CD14-positive monocyte (primary cell): ENCODE measurements around the gene TTLL8. TPM values are rescaled to one million over a fixed set of nuclear protein-coding genes. Genes with fewer than 3 reads are reported as not detected.
A peak's percentile ranks its signal among the peaks of the same experiment; 100 is the strongest.

Experiments
- DNase-seq, 3 donors: peaks; one replicate each; pipeline ENCODE4 v3.0.0-alpha.2; 2011 to 2022
- H2AFZ ChIP-seq: 2 replicates; pipeline ENCODE4 v1.6.0; 2012; ENCODE audit warnings: mild to moderate bottlenecking, low read depth, low read length, inconsistent platforms; ENCODE audit not compliant: insufficient read depth, poor library complexity, severe bottlenecking
- H3K27ac ChIP-seq, 2 donors: 1 replicate in 1 of 2; 2 replicates in 1 of 2; pipeline ENCODE4 v1.5.1; 2012 to 2013; ENCODE audit warnings: low read length in 2 of 2, control low read depth in 1 of 2, inconsistent platforms in 1 of 2, low read depth in 1 of 2, mild to moderate bottlenecking in 1 of 2
- H3K27me3 ChIP-seq, 2 donors: one replicate each; pipeline versions ENCODE4 v1.6.0 to v1.6.1; 2011 to 2013; ENCODE audit warnings: low read length in 2 of 2; ENCODE audit not compliant: control insufficient read depth in 2 of 2, insufficient read depth in 2 of 2
- H3K36me3 ChIP-seq, 2 donors: replicated peaks in 1 of 2; 1 replicate in 1 of 2; 2 replicates in 1 of 2; pipeline versions ENCODE4 v1.5.1 to v1.6.1; 2012 to 2013; ENCODE audit warnings: low read length in 2 of 2, control low read depth in 1 of 2, inconsistent platforms in 1 of 2, mild to moderate bottlenecking in 1 of 2; ENCODE audit not compliant: insufficient read depth in 2 of 2, control insufficient read depth in 1 of 2
- H3K4me1 ChIP-seq, 2 donors: 1 replicate in 1 of 2; 2 replicates in 1 of 2; pipeline versions ENCODE4 v1.5.1 to v1.6.1; 2012 to 2013; ENCODE audit warnings: low read length in 2 of 2, control low read depth in 1 of 2, inconsistent platforms in 1 of 2, mild to moderate bottlenecking in 1 of 2, moderate library complexity in 1 of 2; ENCODE audit not compliant: insufficient read depth in 2 of 2, control insufficient read depth in 1 of 2
- H3K4me2 ChIP-seq: replicated peaks from 2 replicates; pipeline ENCODE3; 2012; ENCODE audit warnings: low read length, moderate library complexity, mild to moderate bottlenecking; ENCODE audit not compliant: poor library complexity, severe bottlenecking; ENCODE audit errors: extremely low read depth
- H3K4me3 ChIP-seq, 3 experiments: fragments of 200-600 bp in 1 of 3; sonication (generic) in 1 of 3; replicated peaks in 1 of 3; 1 replicate in 2 of 3; 2 replicates in 1 of 3; pipeline ENCODE4 v1.5.1; 2011 to 2013; ENCODE audit warnings: low read length in 3 of 3, mild to moderate bottlenecking in 3 of 3, control low read depth in 2 of 3, low read depth in 2 of 3, inconsistent platforms in 1 of 3, moderate library complexity in 1 of 3
- H3K79me2 ChIP-seq: 2 replicates; pipeline ENCODE4 v1.6.0; 2012; ENCODE audit warnings: mild to moderate bottlenecking, control low read depth, inconsistent platforms, low read length, moderate library complexity; ENCODE audit not compliant: insufficient read depth
- H3K9ac ChIP-seq: 2 replicates; pipeline ENCODE4 v1.6.0; 2017; ENCODE audit warnings: low read length, mild to moderate bottlenecking; ENCODE audit not compliant: insufficient read depth, poor library complexity, severe bottlenecking
- H3K9me3 ChIP-seq, 2 donors: replicated peaks in 1 of 2; 1 replicate in 1 of 2; 2 replicates in 1 of 2; pipeline versions ENCODE4 v1.5.1 to v1.6.1; 2012 to 2013; ENCODE audit warnings: low read length in 2 of 2, control low read depth in 1 of 2; ENCODE audit not compliant: control insufficient read depth in 1 of 2, insufficient read depth in 1 of 2
- H4K20me1 ChIP-seq: 2 replicates; pipeline ENCODE4 v1.6.0; 2012; ENCODE audit warnings: mild to moderate bottlenecking, low read length, control low read depth, moderate library complexity; ENCODE audit not compliant: insufficient read depth
- H3K27ac Mint-ChIP-seq, 7 donors: one replicate each; pipeline ENCODE4 v1.8.0; 2020; ENCODE audit warnings: mild to moderate bottlenecking in 7 of 7, mixed read lengths in 7 of 7, moderate library complexity in 6 of 7, inconsistent platforms in 2 of 7
- H3K27me3 Mint-ChIP-seq, 3 donors: one replicate each; pipeline ENCODE4 v1.8.0; 2021 to 2022; ENCODE audit warnings: low read depth in 3 of 3, mild to moderate bottlenecking in 3 of 3, mixed read lengths in 3 of 3, moderate library complexity in 3 of 3, inconsistent platforms in 1 of 3
- H3K36me3 Mint-ChIP-seq, 2 donors: one replicate each; pipeline ENCODE4 v1.8.0; 2020; ENCODE audit warnings: mixed read lengths in 2 of 2, inconsistent platforms in 1 of 2, mild to moderate bottlenecking in 1 of 2
- H3K4me1 Mint-ChIP-seq: one replicate; pipeline ENCODE4 v1.8.0; 2020; ENCODE audit warnings: mild to moderate bottlenecking, mixed read lengths
- H3K4me3 Mint-ChIP-seq, 2 donors: one replicate each; pipeline ENCODE4 v1.8.0; 2020; ENCODE audit warnings: mild to moderate bottlenecking in 2 of 2, mixed read lengths in 2 of 2, moderate library complexity in 1 of 2
- H3K9me3 Mint-ChIP-seq, 7 donors: one replicate each; pipeline ENCODE4 v1.8.0; 2020 to 2022; ENCODE audit warnings: mixed read lengths in 7 of 7, mild to moderate bottlenecking in 6 of 7, moderate library complexity in 6 of 7, inconsistent platforms in 2 of 7
- WGBS: methylation state at CpG from one replicate; pipeline ENCODE4 v1.1.5; 2013; ENCODE audit warnings: missing lambda C conversion rate; ENCODE audit not compliant: insufficient coverage; 5-methylcytosine and 5-hydroxymethylcytosine counted together
- intact Hi-C, 2 donors: fragments of 100-400 bp; cut with micrococcal nuclease; formaldehyde crosslinking; loops; one replicate each; pipeline versions ENCODE4 v1.15.0 to v1.15.1; 2023
- polyA plus RNA-seq, 3 donors: library from polyadenylated mRNA; depleted of rRNA in 1 of 3; unstranded in 2 of 3; stranded (reverse) in 1 of 3; fragments of 300-500 nt in 2 of 3; fragments of >200 nt in 1 of 3; fragmentation: Illumina TruSeq in 2 of 3; gene quantifications; 1 replicate in 2 of 3; 2 replicates in 1 of 3; pipeline ENCODE4 v1.2.3, GENCODE V29; 2012 to 2021
- TF ChIP-seq, protein P1 (sequence below): fragments of 200-600 bp; IDR thresholded peaks from one replicate; pipeline ENCODE4 v1.8.0; 2022; ENCODE audit warnings: antibody characterized with exemption, mild to moderate bottlenecking

The TTLL8 gene
- polyA plus RNA-seq, 3 donors, result not detected

DNA sequence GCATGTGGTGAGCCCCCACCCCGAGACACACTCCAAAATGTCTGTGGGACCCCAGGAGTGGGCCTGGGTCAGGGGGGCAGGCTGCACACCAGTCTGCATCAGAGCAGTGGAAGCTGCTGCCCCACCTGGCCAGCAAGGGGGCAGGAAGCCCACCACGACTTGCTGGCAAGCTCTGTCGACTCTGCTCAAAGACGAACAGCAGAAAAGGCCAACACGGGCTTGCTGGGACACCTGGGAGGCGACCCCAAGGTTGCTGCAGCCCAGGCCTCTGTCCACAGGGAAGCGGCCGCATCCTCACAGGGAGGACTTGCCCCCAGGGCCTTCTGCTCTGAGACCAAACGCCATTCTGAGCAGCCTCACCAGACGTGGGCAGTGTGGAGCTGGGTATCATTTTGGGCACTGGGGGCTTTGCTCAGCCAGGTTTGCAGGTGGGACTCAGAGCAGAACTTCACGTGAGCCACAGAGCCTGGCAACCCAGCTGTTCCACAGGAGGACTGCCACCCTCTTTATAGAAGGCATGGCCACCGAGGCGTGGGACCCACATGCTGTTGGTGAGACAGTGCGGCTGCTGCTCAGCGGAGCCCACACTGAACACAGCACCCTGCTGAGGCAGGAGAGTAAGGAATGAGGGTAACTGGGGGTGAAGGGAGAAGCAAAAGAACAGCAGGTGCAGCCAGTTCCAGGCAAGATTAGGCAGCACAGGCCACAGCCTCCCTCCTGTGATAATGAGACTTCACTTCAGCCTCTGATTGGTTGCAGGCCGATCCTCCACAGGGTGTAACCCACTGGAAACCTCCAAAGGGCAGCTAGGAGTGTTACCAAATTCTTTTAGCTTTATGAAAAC is 56.5 kb downstream of the TTLL8 start:
- H3K4me1 Mint-ChIP-seq, result peaks cover 15% of the 10 kb centered on the region
- Histone ChIP-seq H3K36me3 (no peaks in the 10 kb centered on the region), H3K4me3 (no peak overlapping the region), H4K20me1 (no peaks in the 10 kb centered on the region), H3K79me2 (no peaks in the 10 kb centered on the region), H3K27ac (no peak overlapping the region), H3K4me2 (no peak overlapping the region), H3K4me1 (peaks cover 15 to 20% of the 10 kb centered on the region in 2 donors), H2AFZ (no peak overlapping the region), H3K9me3 (no peaks in the 10 kb centered on the region), H3K9ac (no peak overlapping the region), H3K27me3 (peaks cover 0 to 16% of the 10 kb centered on the region in 2 donors)
- peaks cover 0 to 2% (median 0%) of the 10 kb centered on the region in 7 donors for H3K9me3 Mint-ChIP-seq
- peak overlapping the region in 1 of 2 donors; percentile 52 for H3K4me3 Mint-ChIP-seq
- no peaks in the 10 kb centered on the region for H3K36me3 Mint-ChIP-seq
- H3K27me3 Mint-ChIP-seq, result peaks cover 4 to 15% (median 5%) of the 10 kb centered on the region in 3 donors
- no peak for DNase-seq
- 92% methylated on average over 15 of the region's 16 CpGs for WGBS
- H3K27ac Mint-ChIP-seq, result no peak overlapping the region
- intact Hi-C loops, result no loop called here
- TF ChIP-seq, protein P1, sequence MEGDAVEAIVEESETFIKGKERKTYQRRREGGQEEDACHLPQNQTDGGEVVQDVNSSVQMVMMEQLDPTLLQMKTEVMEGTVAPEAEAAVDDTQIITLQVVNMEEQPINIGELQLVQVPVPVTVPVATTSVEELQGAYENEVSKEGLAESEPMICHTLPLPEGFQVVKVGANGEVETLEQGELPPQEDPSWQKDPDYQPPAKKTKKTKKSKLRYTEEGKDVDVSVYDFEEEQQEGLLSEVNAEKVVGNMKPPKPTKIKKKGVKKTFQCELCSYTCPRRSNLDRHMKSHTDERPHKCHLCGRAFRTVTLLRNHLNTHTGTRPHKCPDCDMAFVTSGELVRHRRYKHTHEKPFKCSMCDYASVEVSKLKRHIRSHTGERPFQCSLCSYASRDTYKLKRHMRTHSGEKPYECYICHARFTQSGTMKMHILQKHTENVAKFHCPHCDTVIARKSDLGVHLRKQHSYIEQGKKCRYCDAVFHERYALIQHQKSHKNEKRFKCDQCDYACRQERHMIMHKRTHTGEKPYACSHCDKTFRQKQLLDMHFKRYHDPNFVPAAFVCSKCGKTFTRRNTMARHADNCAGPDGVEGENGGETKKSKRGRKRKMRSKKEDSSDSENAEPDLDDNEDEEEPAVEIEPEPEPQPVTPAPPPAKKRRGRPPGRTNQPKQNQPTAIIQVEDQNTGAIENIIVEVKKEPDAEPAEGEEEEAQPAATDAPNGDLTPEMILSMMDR, result no peak

DNA sequence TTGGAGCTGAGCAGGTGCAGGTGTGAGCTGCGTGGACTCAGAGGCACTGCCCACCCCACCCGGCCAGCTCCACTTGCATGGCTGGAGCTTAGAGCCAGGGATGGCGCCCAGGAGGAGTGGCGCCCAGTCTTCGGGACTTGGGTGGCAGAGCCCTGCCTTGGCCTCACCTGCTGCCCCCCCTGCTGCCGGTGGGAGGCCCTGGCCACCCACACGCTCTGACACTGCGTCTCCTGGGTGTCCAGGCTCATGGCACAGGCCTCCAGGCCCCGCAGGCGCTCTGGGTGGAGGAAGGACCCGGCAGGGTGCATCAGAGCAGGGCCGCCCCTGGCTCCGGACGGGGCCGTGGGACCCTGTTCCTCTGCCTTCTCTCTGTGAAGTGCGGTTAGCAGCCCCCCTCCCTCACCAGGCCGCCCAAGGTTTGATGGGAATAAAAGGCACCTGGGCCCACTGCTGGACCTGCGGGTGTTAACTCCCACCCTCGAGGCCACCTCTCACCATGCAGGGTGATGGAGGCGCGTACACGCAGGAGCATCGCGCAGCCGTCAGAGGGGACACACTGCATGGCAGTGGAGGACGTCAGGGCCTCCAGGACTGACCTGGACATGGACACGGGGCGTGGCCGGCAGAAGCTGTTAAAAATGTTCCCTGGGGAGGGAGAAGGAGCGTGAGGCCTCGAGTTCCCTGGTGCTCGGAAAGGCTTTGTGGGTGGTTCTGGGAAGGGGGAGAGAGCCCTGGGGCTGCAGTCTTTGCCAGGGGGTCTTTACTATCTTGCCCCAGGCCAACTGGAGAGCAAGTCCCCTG is 57.3 kb downstream of the TTLL8 start:
- intact Hi-C loops, result no loop called here
- no peaks in the 10 kb centered on the region for H4K20me1 ChIP-seq
- TF ChIP-seq, protein P1, result no peak
- H3K4me3 ChIP-seq, result no peak overlapping the region
- no peak overlapping the region for H3K4me2 ChIP-seq
- peaks cover 15 to 20% of the 10 kb centered on the region in 2 donors for H3K4me1 ChIP-seq
- no peaks in the 10 kb centered on the region for H3K9me3 ChIP-seq
- no peak overlapping the region for H3K27ac ChIP-seq
- peaks cover 0 to 16% of the 10 kb centered on the region in 2 donors for H3K27me3 ChIP-seq
- WGBS, result 95% methylated on average over 30 of the region's 32 CpGs
- Mint-ChIP-seq H3K27ac (no peak overlapping the region), H3K27me3 (peaks cover 4 to 15% (median 5%) of the 10 kb centered on the region in 3 donors), H3K36me3 (no peaks in the 10 kb centered on the region), H3K9me3 (peaks cover 0 to 2% (median 0%) of the 10 kb centered on the region in 7 donors), H3K4me3 (no peak overlapping the region), H3K4me1 (peaks cover 15% of the 10 kb centered on the region)
- no peak overlapping the region for H2AFZ ChIP-seq
- no peaks in the 10 kb centered on the region for H3K36me3 ChIP-seq
- DNase-seq, result no peak
- no peak overlapping the region for H3K9ac ChIP-seq
- no peaks in the 10 kb centered on the region for H3K79me2 ChIP-seq
